ENCODE measurements around the gene MCF2L2.
A peak's percentile ranks its signal among the peaks of the same experiment; 100 is the strongest.

DNA sequence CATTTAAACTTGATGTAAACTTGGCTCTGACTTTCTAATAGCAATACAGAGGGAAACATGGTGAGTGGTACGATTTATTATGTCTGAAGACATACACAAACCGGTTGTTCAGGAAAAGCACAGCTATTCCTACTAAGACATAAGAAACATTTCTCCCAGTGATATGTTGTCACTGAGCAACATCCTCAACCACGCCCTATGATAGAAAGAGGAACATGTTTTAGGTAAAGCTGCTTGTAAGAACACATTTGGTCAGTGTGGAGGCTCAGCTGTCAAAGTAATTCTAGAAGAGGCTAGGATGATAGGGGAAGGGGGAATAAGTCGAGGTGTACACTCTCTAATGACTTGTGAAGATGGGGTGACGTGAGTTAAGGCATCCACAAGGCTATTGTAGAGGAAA is 218.1 kb downstream of the MCF2L2 start:
- TF ChIP-seq, protein P1, sequence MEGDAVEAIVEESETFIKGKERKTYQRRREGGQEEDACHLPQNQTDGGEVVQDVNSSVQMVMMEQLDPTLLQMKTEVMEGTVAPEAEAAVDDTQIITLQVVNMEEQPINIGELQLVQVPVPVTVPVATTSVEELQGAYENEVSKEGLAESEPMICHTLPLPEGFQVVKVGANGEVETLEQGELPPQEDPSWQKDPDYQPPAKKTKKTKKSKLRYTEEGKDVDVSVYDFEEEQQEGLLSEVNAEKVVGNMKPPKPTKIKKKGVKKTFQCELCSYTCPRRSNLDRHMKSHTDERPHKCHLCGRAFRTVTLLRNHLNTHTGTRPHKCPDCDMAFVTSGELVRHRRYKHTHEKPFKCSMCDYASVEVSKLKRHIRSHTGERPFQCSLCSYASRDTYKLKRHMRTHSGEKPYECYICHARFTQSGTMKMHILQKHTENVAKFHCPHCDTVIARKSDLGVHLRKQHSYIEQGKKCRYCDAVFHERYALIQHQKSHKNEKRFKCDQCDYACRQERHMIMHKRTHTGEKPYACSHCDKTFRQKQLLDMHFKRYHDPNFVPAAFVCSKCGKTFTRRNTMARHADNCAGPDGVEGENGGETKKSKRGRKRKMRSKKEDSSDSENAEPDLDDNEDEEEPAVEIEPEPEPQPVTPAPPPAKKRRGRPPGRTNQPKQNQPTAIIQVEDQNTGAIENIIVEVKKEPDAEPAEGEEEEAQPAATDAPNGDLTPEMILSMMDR (IDR thresholded peaks at IDR 0.05; ENCODE audit: low read depth, low read length): no peak
- TF ChIP-seq, protein P2, sequence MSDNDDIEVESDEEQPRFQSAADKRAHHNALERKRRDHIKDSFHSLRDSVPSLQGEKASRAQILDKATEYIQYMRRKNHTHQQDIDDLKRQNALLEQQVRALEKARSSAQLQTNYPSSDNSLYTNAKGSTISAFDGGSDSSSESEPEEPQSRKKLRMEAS (IDR thresholded peaks at IDR 0.05; ENCODE audit: low read depth, low read length): peak; percentile 32; the same call in 1 of the 2 replicates
- no peak for TF ChIP-seq POLR2A (IDR thresholded peaks at IDR 0.05; ENCODE audit: extremely low read depth, insufficient read length)

Data from NB4 (cell line).